BLaER1 treated with 17β-estradiol and CSF1 and Interleukin-3, amounts not matched to agents 10 nM and 100 nM (cell line): ENCODE measurements around the gene LAMTOR4.
"Not testable (repeated sequence)": the region's sequence is repeated elsewhere in the genome, so short reads cannot be mapped to it uniquely, and the experiment has no call there.

Experiments used
- H3K27ac ChIP-seq, 11 experiments: shearing (Covaris generic); formaldehyde crosslinking; 2 replicates each; pipeline ENCODE4 v1.8.1; 2022
- H3K27me3 ChIP-seq, 11 experiments: shearing (Covaris generic); formaldehyde crosslinking; 2 replicates each; pipeline ENCODE4 v1.8.1; 2022
- H3K36me3 ChIP-seq, 11 experiments: shearing (Covaris generic); formaldehyde crosslinking; 2 replicates each; pipeline ENCODE4 v1.8.1; 2022
- H3K4me1 ChIP-seq, 10 experiments: shearing (Covaris generic); formaldehyde crosslinking; 2 replicates each; pipeline ENCODE4 v1.8.1; 2022
- H3K4me2 ChIP-seq, 11 experiments: shearing (Covaris generic); formaldehyde crosslinking; 2 replicates each; pipeline ENCODE4 v1.8.1; 2022
- H3K4me3 ChIP-seq, 10 experiments: shearing (Covaris generic); formaldehyde crosslinking; 2 replicates each; pipeline ENCODE4 v1.8.1; 2022
- H3K9ac ChIP-seq, 11 experiments: shearing (Covaris generic); formaldehyde crosslinking; 2 replicates each; pipeline ENCODE4 v1.8.1; 2022
- H3K9me3 ChIP-seq, 11 experiments: shearing (Covaris generic); formaldehyde crosslinking; replicated peaks in 1 of 11; 2 replicates each; pipeline ENCODE4 v1.8.1; 2022
- H4K20me1 ChIP-seq, 11 experiments: shearing (Covaris generic); formaldehyde crosslinking; 2 replicates each; pipeline ENCODE4 v1.8.1; 2022
- Cebpa-rat ChIP-seq, 11 experiments: shearing (Covaris generic); IDR thresholded peaks; 2 replicates each; pipeline ENCODE4 v1.8.1; 2022

Gene LAMTOR4

DNA sequence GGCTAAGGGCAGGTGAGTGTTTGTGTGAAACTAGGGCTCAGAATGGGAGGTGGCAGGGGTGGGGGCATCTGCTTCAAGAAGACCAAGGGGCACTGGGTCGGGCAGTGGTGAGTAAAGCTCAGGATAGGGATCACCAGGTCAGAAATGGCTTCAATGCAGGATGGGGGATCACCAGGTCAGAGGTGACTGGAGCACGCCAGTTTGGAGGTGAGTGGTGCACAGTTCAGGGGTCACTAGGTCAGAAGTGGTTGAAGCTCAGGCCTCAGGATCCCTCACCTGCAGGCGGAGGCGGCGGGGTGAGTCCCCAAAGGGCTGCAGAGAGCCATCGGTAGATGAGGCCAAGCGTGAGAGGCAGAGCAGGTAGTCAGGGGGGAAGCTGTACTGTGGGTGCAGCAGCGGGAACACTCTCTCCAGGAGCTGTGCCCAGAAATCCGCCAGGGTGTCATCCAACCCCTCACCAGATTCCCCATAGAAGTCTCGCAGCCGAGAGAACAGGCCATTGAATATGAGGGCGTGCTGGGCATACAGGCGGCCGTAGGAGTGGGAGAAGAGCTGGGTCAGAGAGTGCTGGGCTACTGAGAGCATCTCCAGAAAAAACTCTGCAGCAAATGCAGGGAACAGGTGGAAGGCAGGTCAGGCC lies 26.7 kb downstream of the LAMTOR4 start:
- no peak overlapping the region for H3K27ac ChIP-seq
- TF ChIP-seq Cebpa-rat (IDR thresholded peaks at IDR 0.05), result no peak
- H3K36me3 ChIP-seq, result peaks cover 0 to 32% (median 28%) of the 10 kb centered on the region in 11 experiments; a peak in 17 of 22 replicates

DNA sequence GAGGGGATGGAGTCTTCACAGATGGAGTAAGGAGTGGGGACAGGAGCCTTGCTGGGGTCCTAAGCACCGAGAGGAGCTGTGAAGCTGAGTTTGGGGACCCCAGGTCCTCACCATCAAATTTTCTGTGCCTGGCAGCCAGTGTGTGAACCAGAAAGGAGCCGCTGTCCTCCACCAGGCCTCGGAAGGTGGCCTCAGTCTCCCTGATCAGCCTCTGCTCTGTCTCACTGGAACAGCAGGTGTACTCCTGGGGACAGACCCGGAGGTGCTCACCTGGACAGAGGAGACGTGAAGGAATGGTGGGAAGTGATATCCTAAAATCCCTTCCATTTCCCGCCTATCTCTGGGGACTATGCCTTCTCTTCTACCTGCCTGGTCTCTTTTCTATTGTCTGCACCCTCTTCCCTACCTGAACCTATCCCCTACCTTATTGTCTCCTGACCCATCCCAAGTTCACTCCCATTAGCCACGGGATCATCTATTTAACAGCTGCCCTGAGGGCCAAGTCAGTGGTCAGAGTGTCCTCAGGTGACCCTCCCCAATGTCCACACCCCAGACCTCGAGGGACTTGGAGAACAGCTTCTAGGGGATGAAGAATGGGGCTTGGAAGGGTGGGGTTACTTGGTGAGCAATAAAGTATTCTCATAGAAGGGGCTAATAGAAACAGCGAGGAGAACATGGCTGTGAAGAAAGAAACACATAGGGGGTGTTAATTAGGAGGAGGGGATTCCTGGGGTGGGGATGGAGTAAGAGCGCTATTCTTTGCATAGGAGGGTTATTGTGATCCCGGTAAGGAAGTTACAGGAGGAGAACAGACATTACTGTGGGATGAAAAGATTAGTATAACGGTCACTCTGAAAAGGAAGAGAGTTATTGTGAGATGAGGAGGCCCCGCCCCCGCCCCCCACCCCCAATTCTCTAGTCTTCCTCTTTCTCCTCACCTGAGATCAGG lies 27.7 kb downstream of the LAMTOR4 start:
- TF ChIP-seq Cebpa-rat (IDR thresholded peaks at IDR 0.05), result no peak
- H3K4me1 ChIP-seq, result peaks cover 11 to 41% (median 35%) of the 10 kb centered on the region in 10 experiments
- peak overlapping the region; percentile 53 to 98 (median 90) for H3K4me3 ChIP-seq
- peak overlapping the region; percentile 47 to 92 (median 89); a peak in 21 of 22 replicates for H3K9ac ChIP-seq
- peaks cover 0 to 32% (median 28%) of the 10 kb centered on the region in 11 experiments; a peak in 17 of 22 replicates for H3K36me3 ChIP-seq
- peaks cover 0 to 42% (median 15%) of the 10 kb centered on the region in 11 experiments; a peak in 17 of 22 replicates for H4K20me1 ChIP-seq
- H3K9me3 ChIP-seq, result peaks cover 0 to 7% (median 4%) of the 10 kb centered on the region in 11 experiments; a peak in 9 of 22 replicates
- peak overlapping the region in 9 of 11 experiments; percentile 55 to 90 (median 85); a peak in 17 of 22 replicates for H3K27ac ChIP-seq
- H3K27me3 ChIP-seq, result peaks cover 18 to 28% (median 24%) of the 10 kb centered on the region in 11 experiments
- H3K4me2 ChIP-seq, result peak overlapping the region; percentile 81 to 99 (median 93)

More for the DNA sequence above, 26.7 kb downstream of the LAMTOR4 start:
- H3K4me3 ChIP-seq, result peak overlapping the region in 1 of 10 experiments; percentile 19; a peak in 1 of 20 replicates
- peak overlapping the region in 9 of 11 experiments; percentile 26 to 97 (median 59); a peak in 15 of 22 replicates for H3K4me2 ChIP-seq
- H3K9ac ChIP-seq, result 0 out of 22 replicates have a peak overlapping the region, but pooled peaks of 4 of the 11 experiments have one; percentile 9 to 24 (median 19)
- peaks cover 0 to 7% (median 4%) of the 10 kb centered on the region in 11 experiments; a peak in 9 of 22 replicates for H3K9me3 ChIP-seq
- peaks cover 0 to 52% (median 24%) of the 10 kb centered on the region in 11 experiments; a peak in 18 of 22 replicates for H4K20me1 ChIP-seq
- peaks cover 27 to 38% (median 33%) of the 10 kb centered on the region in 11 experiments for H3K27me3 ChIP-seq
- H3K4me1 ChIP-seq, result peaks cover 11 to 44% (median 35%) of the 10 kb centered on the region in 10 experiments

DNA sequence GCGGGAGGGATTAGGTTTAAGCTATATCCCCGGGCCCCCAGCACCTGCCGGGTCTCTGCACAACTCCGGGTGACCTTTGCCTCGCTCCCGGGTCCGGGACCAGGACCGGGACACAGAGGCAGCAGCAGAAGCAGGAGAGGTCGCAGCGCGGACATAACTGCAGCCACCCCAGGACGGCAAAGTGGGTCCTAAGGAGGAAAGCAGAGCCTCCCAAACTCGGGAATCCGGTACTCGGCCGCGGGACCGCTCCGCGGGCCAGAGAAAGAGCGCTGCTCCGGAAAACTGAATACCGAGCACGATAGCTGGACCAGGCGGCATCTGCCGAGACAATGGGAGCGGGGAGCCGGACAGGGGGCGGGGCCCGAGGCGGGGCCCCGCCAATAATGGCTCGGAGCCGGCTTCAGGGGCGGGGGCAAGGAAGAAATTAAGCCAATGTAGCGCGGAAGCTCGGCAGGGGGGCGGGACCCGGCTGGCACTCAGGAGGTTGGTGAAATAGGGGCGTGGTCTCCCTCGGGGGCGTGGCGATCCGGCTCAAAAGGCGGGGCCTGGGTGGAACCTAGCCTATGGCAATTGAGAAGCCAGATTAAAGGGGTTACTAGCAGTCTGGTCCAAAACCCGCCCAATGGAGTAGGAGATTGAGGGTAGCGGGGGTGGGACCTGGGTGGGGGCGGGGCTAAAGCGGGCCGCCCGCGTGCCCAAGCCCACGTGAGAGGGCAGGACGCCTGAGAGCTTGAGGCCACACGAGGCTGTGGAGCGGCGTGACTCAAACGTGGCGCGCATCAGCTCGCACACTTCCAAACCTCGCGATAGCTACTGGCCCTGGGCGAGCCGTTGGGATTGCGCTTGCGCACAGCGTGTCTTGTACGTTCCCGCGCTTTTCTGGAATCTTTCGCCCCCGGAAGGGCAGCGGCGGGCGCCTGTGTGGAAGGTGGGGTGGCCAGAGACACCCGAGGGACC lies 28.6 kb downstream of the LAMTOR4 start, which contains the start of the genes GPC2 and STAG3:
Gene GPC2, minus strand, starts transcription at position 337 of the 957 bp plus-strand sequence. Its CDS starts 182 bp downstream, at position 155.
Gene STAG3, plus strand, starts transcription at position 874 of the 957 bp plus-strand sequence. CDS start 2,639 bp downstream, outside the sequence.
- Histone ChIP-seq H3K36me3 (peaks cover 0 to 30% (median 27%) of the 10 kb centered on the region in 11 experiments; a peak in 17 of 22 replicates), H3K27ac (peak within 1 kb of the TSS in 9 of 11 experiments; percentile 55 to 90 (median 85); a peak in 18 of 22 replicates), H3K9ac (peak within 1 kb of the TSS; percentile 47 to 92 (median 89); a peak in 21 of 22 replicates), H4K20me1 (peaks cover 0 to 34% (median 14%) of the 10 kb centered on the region in 11 experiments; a peak in 15 of 22 replicates), H3K27me3 (peaks cover 9 to 19% (median 14%) of the 10 kb centered on the region in 11 experiments; a peak in 21 of 22 replicates), H3K4me2 (peak within 1 kb of the TSS; percentile 81 to 99 (median 93)), H3K4me3 (peak within 1 kb of the TSS; percentile 53 to 98 (median 90)), H3K9me3 (peaks cover 0 to 7% (median 4%) of the 10 kb centered on the region in 11 experiments; a peak in 9 of 22 replicates), H3K4me1 (peaks cover 6 to 42% (median 27%) of the 10 kb centered on the region in 10 experiments; a peak in 18 of 20 replicates)
- no peak for TF ChIP-seq Cebpa-rat (IDR thresholded peaks at IDR 0.05)

DNA sequence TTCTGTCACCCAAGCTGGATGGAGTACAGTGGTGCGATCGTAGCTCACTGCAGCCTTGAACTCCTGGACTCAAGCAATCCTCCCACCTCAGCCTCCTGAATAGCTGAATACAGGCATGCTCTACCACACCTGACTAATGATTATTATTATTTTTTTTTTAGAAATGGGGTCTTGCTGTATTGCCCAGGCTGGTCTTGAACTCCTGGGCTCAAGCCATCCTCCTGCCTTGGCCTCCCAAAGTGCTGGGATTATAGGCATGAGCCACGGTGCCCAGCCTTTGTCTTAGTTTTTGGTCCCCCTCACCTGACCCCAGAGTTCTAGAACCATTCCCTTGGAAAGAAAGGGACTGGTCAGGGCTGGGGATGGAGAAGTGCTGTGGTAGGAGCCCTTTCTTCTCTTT lies 31.4 kb downstream of the LAMTOR4 start:
- peaks cover 6 to 34% (median 25%) of the 10 kb centered on the region in 10 experiments; a peak in 18 of 20 replicates for H3K4me1 ChIP-seq
- peaks cover 0 to 12% (median 6%) of the 10 kb centered on the region in 11 experiments; a peak in 8 of 22 replicates for H4K20me1 ChIP-seq
- peak overlapping the region in 9 of 11 experiments; percentile 19 to 64 (median 42); a peak in 15 of 22 replicates for H3K4me2 ChIP-seq
- H3K36me3 ChIP-seq, H3K27me3 ChIP-seq, H3K4me3 ChIP-seq, H3K9me3 ChIP-seq, H3K27ac ChIP-seq, H3K9ac ChIP-seq: not testable (repeated sequence)

DNA sequence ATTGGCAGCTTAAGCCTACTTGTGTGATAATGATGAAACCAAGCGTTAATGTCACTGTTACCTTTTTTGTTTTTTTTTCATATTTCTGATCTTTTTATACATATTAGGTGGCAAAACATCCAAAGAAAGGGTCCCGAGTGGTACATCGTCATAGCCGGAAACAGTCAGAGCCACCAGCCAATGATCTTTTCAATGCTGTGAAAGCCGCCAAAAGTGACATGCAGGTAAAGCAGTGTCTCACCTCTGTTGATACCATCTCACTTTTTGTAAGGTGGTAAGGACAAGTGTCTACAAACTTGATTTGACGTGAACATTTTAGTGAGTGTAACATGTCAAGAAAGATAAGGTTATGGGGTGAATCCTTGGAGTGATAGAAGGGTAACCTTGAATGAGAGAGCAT lies 33.9 kb downstream of the LAMTOR4 start:
- H3K27ac ChIP-seq, H3K36me3 ChIP-seq, H3K9ac ChIP-seq, H3K27me3 ChIP-seq, H3K4me3 ChIP-seq, H3K4me2 ChIP-seq, H3K9me3 ChIP-seq, H4K20me1 ChIP-seq: not testable (repeated sequence)
- peaks cover 0 to 19% (median 9%) of the 10 kb centered on the region in 10 experiments; a peak in 15 of 20 replicates for H3K4me1 ChIP-seq

DNA sequence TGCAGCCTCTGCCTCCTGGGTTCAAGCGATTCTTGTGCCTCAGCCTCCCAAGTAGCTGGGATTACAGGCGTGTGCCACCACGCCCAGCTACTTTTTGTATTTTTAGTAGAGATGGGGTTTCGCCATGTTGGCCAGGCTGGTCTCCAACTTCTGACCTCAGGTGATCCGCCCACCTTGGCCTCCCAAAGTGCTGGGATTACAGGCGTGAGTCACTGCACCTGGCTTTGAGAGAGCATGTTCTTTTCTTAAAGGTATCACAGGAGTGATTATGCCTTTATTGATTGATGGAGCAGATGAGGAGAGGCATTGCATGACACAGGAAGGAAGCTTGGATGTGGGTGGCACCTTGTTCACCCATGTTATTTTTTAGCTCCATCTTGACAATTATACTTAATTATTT lies 34.4 kb downstream of the LAMTOR4 start:
- not testable (repeated sequence) for H3K27ac ChIP-seq, H3K36me3 ChIP-seq, H3K9ac ChIP-seq, H3K9me3 ChIP-seq, H3K27me3 ChIP-seq, H3K4me3 ChIP-seq, H4K20me1 ChIP-seq, H3K4me2 ChIP-seq
- peaks cover 0 to 19% (median 9%) of the 10 kb centered on the region in 10 experiments; a peak in 15 of 20 replicates for H3K4me1 ChIP-seq

DNA sequence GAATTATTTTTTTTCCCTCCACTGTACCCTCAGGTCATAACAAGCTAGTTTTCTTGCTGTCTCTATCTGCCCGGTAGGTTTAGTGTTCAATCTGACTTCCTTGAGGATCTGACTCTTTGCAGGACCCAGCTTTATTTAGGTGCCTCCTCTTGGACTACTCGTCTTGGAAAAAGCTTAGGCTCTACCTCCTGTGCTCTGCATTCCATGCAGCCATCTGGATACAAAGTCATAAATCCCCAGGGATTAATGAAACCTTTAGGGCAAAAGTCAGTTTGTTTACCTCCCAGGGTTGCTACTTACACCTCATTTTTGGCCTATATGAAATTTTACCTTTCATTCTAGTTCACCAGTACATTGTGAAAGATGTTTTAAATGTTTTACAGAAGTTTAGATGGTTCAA lies 37.0 kb downstream of the LAMTOR4 start:
- Histone ChIP-seq H3K9ac (no peak overlapping the region), H3K27me3 (no peaks in the 10 kb centered on the region), H3K4me2 (no peak overlapping the region), H3K4me3 (no peak overlapping the region), H3K9me3 (no peaks in the 10 kb centered on the region), H3K36me3 (no peaks in the 10 kb centered on the region), H3K27ac (no peak overlapping the region), H4K20me1 (no peaks in the 10 kb centered on the region), H3K4me1 (peaks cover 15 to 34% (median 24%) of the 10 kb centered on the region in 10 experiments)
- no peak for TF ChIP-seq Cebpa-rat (IDR thresholded peaks at IDR 0.05)
